Stimulated activated CD8-positive, alpha-beta memory T cell treated with anti-CD3 and anti-CD28 coated beads, Interleukin-15, amount 100 ng/mL, for 24 hours (primary cell): Measurements from ENCODE around the gene SNX24.

Experiments
- DNase-seq: peaks from one replicate; pipeline ENCODE4 v3.0.0-alpha.2; 2020; ENCODE audit warnings: low read depth

The SNX24 gene

DNA sequence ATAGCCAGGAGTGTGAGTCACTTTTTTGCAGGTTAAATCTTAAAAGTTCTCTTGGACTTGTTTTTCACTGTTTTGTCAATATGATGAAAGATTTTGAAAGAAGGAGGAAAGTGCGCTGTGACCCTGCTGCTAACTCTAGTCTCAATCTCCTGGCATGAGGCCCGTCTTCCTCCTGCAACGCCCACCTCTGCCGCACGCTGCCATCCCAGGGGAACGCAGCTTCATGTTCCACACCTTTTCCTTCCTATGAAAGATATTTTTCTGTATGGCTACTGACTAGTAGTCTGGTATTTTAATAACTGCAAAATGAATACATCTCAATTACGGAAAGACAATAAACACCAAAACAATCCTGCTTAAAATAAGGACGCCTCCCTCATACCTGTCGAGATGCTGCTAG is 182.8 kb downstream of the SNX24 start:
- no peak for DNase-seq

DNA sequence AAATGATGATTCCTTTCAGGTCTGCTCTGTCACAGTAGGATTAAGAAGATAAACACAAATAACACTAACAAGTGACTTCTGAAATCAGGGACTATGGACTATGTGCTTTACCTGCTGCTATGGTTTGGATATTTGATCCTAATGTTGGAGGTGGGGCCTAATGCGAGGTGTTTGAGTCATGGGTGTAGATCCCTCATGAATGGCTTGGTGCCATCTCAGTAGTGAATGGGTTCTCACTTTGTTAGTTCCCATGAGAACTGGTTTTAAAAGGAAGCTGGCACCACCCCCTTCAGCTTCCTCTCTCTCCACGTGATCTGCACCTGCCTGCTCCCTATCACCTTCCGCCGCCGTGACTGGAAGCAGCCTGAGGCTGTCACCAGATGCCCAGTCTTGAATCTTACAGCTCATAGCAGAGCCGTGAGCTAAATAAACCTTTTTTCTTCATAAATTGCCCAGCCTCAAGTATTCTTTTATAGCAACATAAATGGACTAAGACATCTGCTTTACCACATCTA is 187.8 kb downstream of the SNX24 start:
- no peak for DNase-seq

DNA sequence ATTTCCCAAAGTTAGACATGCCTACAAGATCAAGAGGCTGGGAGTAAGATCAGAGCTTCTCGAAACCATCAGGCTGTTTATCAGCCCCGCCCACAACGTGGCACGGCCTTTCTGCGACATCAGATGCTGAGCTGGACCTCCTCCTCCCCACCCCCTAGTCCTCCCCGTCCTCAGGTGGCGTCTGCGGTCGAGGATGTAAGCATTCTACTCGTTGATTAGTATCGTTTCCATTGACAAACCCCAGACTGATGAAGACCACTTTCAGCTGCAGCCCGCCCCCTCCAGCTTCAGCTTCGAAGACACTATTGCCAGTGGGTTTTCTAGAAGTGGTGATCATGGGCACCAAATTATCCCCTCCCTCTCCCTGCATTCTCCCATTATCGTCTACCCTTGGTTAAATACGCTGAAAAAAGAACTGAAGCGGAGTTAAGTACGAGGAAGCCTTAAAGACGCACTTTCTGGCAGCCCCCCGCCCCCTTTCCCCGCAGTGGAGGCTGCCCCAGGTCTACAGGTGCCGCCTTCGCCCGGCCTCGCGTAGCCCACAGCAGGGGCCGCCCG is 190.0 kb downstream of the SNX24 start:
- no peak for DNase-seq

DNA sequence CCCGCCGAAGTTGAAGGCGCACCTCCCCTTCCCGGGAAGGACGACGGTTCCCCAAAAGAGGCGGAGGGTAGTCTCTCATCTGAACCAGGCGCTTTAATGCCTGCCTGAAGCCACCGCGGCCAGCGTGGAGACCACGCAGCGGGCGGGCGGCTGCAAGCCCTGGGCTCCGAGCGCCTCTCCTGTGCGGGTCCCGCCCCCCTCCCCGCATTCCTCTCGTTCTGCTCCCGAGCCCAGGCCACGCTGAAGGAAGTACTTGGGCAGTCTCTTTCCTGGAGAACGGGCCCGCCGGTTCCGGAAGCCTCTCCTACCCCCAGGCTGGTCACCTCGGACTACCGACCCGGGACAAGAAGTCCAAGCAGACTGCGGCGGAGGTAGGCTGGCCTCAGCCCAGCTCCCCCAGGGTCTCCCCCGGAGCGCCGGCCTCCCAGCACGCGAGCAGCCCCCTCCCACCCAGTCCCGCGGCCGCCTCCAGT is 190.5 kb downstream of the SNX24 start:
- DNase-seq, result no peak

DNA sequence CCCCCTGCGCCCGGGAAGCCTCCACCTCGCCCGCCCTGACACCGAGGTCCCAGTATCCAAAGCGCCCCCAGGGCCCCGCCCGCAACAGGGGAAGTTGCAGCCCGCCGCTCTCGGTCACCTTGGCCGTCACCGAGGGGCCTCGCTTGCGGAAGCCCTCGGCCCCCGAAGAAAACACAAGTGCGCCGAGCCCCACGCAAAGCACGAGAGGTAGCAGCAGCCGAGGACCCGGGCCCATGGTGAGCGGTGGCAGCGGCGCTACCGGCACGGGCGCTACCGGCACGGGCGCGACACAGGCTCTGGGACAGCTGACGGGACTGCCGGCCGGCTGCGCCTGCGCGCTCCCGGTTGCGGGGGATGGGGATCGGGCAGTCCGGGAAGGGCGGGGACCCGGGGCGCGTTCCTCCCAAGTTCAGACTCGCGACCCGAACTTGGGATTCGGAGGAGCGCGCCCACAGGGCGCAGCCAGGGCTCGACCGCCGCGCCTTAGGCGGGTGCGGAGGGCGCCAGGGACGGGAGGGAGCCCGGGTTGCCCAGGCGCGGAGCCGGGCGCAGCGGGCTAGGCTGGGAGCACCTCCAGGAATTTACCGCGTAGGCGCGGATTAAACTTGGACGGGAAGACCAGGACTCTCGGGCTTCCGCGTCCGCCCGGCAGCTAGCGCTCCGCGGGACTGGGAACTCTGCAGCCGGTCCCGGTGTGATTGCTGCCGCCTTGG is 191.1 kb downstream of the SNX24 start, which contains the start of gene PPIC:
PPIC (minus strand) TSS at position 335 of the 713 bp plus-strand sequence; CDS start at position 235, 100 bp downstream.
- no peak for DNase-seq

DNA sequence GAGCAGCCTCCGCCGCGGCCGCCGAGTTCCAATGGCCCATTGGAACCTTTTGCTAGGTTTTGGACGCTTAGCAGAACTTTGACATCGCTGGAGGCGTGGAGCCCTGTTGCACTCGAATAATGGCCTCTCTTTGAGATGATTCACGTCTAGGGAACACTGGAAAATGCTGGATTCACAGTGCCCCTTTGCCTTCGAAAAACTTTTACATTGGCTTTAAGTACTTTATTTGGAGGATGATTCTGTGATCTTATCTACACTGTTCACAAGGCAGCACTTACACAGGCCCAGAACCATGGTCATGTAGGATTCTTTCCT is 191.6 kb downstream of the SNX24 start:
- DNase-seq, result no peak

DNA sequence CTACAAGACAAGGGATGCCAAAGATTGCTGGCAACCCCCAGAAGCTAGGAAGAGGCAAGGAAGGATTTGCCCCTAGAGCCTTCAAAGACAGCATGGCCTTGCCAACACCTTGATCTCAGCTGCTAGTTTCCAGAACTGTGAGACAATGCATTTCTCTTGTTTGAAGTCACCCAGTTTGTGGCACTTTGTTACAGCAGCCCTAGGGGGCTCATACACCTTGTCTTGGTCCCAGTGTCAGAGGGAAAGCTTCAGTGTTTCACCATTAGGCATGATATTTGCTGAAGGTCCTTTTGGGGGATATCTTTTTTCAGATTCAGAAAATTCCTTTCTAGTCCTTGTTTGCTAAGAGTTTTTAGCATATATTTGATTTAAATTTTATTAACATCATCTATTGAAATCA is 194.3 kb downstream of the SNX24 start:
- DNase-seq, result no peak

DNA sequence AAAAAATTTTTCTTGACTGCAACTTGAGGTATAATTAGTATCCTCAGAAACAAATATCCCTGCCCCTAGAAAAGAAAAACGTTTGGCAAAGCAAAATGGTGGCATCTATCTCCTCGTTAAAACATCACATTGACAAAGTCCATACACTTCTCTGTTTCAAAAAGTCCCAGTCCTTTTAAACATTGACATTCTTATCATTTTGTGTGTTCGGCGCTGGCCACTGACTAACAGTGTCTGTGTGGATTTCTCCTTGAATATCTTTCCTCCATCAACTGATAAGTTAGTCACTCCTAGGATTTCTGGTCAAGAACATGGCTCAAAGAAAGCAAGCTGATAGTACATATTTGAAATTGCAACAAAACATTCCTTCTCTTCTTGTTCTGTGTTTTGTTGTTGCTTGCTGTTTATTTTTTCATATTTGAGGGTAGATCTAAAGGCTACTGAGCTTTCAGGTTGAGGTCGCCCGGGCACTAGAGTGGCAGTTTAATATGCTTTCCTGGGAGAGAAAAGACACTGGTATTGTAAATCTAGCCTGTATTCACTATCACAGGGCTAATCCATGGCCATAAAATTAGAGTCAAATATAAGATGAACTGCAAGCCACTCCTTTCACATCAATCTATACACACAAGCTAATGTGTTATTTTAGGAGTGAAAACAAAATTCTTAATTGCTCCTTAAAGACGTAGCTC is 199.7 kb downstream of the SNX24 start:
- no peak for DNase-seq

DNA sequence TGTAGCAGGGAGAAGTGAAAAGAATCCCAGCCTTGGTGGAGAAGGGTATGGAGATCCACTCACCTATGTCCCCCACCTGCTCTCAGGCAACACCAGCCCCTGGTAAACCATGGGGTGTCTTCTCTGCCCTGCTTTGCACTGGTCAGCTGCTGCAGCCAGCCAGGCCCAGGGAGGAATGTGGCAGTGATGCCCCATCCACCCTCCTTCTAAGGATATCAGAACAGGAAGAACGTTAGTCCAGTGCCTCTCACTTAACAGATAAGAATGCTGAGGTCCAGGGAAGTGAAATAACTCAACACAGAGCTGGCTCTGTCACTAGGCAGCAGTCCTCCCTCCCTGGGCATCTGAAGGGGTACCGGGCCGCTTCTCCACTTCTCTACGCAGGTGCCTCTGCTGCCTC is 200.8 kb downstream of the SNX24 start:
- DNase-seq, result no peak

DNA sequence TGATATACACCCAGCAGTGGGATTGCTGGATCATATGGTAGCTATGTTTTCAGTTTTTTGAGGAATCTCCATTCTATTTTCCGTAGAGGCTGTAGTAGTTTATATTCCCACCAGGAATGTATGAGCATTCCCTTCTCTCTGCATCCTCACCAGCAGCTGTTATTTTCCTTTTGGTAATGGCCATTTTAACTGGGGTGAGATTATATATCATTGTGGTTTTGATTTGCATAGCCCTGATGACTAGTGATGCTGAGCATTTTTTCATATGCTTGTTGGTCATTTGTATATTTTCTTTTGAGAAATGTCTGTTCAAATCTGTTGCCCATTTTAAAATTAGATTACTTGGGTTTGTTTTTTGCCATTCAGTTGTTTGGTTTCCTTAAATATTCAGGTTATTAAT is 202.3 kb downstream of the SNX24 start:
- no peak for DNase-seq

DNA sequence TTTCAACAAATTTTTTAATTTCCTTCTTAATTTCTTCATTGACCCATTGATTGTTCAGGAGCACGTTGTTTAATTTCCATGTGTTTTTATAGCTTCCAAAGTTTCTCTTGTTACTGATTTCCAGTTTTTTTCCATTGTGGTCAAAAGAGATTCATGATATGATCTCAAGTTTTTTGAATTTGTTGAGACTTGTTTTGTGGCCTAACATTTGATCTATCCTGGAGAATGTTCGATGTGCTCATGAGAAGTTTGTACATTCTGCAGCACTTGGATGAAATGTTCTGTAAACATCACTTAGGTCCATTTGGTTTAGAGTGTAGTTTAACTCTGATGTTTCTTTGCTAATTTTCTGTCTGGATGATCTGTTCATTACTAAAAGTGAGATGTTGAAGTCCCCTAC is 205.8 kb downstream of the SNX24 start:
- no peak for DNase-seq
